C4-2B (cell line): ENCODE data around the gene TMF1.

Experiments used
- CTCF ChIP-seq: fragments of 450-650 bp; conservative IDR thresholded peaks from 2 replicates; pipeline ENCODE4 v1.5.1; 2017; ENCODE audit warnings: mild to moderate bottlenecking
- ZFX ChIP-seq: fragments of 450-650 bp; IDR thresholded peaks from 2 replicates; pipeline ENCODE4 v1.6.1; 2017

GRCh38 chr3:69090021-69090420, 37.9 kb upstream of the TMF1 start:
- no peak for TF ChIP-seq CTCF
- no peak for TF ChIP-seq ZFX
